Ramos (cell line): ENCODE results near the gene ERC2.
"Not testable (repeated sequence)": the region's sequence is repeated elsewhere in the genome, so short reads cannot be mapped to it uniquely, and the experiment has no call there.

Experiments used
- in situ Hi-C: fragments of 300-500 bp; cut with MboI; formaldehyde crosslinking; loops from one replicate; pipeline ENCODE4 v1.14.3; 2022; ENCODE audit warnings: low sequenced_read_pairs; ENCODE audit not compliant: unreplicated experiment

The ERC2 gene

DNA sequence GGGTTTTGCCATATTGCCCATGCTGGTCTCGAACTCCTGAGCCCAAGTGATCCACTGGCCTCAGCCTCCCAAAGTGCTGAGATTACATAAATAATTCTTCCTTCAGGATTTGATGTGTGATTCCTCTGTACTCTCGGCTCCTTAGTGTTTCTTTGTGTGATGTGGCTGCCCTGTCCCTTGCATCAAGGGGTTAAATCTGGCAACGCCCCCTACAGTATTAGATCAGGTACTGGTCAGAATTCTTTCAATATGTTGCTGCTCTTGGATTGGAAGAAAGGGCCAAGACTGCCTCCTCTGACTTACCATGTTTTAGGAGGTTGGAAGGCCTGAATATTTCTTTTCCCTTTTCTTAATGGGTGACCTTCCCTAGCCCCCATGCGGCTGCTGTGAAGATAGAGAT lies 590.6 kb downstream of the ERC2 start:
- in situ Hi-C loops: no loop called here

DNA sequence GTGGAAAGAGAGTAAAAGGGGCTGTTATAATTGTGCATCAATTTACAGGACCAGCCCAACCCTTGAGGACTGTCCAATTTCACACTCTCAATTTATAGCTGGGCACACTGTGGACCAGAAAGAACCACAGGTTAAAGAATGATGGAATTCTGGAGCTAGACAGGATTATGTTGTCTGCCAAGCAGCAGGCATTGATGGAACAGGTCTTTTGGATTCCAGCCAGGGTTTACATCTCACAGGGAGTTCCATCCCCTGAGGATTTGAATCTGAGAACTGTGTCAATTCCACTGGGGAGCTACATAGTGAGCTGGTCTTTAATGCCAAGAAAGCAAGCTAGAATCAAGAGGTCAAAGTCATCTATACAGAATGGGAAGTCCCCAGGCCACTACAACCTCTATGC lies 591.7 kb downstream of the ERC2 start:
- in situ Hi-C loops: no loop called here

DNA sequence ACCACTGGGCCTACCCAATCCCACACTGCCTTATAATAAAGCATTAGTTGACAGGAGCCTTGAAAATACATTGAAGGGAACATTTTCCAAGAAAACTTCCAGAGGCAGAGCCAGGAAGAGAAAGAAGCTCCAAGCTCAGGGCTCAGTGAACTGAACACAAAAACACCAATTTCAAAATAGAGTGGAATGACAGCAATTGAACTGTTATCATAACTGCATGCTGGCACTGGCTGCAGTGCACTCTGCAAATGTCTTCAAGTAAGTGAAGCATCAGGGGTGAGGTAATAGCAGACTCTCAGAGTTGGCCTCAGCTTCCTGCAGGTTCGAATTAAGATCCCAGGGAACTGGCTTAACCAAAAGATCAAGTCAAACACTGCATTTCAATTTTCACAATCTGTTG lies 593.2 kb downstream of the ERC2 start:
- in situ Hi-C loops: no loop called here

DNA sequence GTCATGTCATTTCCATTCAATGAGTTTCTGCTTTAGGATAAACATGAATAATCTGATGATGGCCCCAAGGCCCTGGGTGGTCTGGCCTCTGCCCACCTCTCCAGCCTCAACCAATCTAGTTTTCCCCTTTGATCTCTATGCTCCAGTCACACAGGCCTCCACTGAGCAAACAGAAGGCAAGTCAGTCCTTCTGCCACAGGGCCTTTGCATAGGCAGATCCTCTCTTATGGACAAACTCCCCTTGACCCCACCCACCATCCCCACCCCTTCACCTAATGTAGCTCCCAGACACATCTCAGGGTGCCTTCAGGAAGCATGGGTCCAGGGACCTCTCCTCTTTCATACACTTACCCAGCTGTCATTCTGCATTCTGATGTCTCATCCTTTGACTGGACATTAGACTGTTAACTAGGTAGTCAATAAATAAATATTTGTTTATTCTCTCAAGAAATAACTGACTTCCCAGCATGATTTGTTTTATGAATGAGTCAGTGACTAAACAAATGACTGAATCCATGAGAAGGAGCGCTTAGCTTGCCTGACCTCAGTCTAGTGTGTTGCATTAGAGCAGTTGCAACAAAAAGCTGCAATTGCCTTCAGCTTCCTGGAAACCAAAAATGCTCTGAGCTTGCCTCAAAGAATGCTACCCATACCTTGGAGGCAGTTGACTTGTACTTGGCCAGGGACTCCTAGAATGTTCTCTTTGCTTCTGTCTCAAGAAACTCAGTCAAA lies 594.6 kb downstream of the ERC2 start:
- in situ Hi-C loops: no loop called here

DNA sequence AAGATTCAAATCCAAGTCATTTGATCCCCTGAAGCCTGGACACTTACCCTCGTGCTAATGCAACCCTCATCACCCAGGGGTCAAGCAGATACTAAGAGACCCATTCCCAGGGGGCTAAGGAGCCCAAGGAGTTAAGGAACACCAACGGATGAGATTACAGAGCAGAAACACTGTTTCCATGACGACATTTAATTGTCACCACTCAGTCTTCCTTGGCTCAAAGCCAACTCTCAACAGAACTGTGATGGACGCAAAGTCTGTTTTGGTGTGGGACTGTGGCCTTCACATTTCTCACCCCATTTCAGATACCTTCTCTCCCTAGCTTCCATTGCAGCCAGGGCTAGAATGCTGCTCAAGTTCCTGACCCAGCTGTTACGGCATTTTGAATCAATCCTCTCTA lies 597.7 kb downstream of the ERC2 start:
- in situ Hi-C loops: no loop called here

DNA sequence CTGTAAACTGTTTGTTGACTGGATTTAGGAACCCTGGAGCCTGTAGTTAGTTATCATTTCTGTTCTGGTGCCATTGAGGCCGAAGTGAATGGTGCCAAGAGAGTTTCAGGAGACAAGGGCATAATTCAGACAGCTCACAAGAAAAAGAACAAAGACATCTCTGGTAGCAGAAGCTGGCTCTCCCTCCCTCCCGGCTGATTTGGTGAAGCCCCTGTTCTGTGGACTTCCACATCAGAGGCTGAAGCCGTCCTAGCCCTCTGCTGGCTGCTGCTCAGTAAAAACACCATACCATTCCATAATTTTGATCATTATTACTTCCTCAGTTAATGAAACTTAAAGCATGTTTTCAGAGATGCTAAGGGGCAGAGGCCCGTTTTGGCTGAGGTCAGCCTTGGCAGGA lies 599.9 kb downstream of the ERC2 start:
- in situ Hi-C loops: no loop called here

DNA sequence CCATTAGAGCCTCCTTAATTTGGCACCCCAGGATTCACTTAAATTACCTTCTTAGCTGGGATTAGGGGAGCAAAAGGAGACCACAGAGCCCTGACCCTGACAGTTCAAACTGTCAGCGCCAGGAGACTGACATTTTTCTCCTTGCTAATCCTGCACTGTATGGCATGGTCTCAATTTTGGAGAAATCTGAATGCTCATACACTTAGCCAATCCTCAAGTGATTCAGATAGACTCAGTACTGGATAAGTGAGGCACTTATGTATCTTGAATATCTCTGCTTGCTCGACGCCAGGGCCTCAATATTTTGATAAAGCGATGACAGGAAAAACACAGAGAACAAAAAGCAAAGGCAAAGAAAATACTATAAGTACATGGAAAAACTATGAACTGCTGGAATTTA lies 605.2 kb downstream of the ERC2 start:
- in situ Hi-C loops: no loop called here

DNA sequence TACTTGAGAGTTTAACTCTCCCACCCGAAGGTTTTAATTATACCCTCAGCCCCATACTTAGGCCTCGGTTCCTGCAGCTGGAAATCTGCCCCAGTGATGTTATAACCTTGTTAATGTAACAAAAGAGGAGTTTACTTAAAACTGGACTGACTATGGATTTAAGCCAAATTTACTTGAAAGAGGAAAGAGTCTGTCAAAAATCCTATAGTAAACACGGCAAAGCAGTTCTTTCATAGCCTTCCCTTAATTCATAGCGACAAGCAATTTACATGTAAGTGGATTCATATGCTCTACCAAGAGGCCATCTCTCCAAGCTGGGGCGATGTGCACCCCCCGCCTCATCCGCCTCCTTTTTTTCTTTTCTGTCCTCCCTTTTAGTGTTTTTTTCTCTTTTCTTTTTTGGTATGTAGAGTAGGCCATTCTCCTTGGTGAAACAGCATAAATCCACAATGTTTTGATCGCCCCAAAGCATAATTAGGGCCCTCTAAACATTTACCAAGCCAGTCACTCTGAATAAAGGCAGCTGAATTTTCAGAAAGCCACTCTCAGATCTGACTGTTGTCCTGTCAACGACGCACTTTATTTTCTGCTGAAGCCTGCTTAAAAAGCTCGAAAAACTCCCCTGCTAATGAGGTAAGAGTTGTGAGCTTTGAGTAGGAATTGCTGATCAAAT lies 608.1 kb downstream of the ERC2 start:
- in situ Hi-C loops: no loop called here

DNA sequence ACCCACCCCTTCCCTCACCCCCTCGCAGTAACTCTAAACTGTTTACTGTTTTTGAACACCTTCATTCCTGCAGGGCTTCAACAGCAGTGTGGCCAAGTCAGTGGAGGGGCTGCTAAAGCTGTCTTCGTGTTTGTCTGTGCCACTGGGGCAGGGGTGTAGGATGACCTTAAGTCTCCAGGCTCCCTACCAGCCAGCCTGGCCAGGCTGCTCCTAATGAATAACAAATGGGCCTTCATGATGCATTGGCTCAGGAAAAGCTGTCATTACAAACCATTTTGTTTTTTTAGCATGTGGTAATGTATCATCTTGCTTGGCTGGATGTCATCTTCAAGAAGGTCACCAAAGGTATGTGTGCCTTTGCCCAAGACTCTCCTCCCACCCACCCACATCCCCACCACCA lies 609.0 kb downstream of the ERC2 start:
- in situ Hi-C loops: no loop called here

DNA sequence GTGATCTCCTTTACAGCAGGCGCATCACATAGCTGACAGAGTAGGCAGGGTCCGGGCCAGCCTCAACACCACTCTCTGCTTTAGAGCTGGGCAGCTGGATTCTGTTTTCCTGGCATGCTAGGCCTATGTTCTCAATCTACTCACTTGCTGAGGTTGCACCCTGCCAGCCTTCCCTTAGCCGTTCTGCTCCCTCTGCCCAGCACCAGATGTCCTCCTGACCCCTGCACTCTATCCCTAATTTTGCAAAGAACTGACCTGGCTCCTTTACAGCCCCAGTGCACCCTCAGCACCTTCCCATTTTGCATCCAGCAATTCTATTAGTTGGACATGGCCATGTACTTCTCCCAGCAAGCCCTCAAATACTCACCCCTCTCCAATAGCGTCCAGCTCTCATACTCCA lies 609.5 kb downstream of the ERC2 start:
- in situ Hi-C loops: no loop called here

DNA sequence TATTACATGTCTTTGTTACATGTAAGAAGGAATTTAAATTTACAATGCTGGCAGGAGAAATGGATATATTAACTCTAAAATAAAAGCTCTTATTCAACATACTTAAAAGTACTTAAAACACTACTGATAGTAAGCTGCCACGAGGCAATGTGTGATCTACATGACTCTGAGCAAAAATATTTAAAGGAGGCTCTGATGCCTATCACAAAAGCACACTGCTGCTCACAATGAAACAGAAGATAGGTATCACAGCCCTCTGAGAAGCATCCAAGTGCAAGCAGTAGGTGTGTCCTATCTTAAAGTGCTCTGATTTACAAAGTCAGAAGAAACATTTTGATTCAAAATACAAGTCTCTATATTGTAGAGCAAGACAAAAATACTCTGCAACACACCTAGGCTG lies 610.0 kb downstream of the ERC2 start:
- in situ Hi-C loops: no loop called here

DNA sequence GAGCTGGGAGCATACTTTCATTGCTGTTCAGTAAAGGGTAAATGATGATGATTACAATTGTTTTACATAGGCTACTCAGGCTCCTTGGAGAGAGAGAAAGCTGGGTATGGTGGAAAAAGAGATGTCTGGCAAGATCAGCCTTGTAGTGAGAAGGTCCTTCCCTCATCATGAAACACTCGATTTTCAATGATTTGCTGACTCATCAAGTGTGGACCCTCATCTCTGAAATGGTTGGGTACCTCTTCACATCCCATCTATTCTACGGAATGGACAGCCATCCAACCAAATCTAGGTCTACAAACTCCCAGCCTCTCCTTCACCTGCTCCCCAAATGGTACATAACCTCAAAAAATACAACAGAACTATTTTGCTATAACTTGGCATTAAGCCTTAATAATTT lies 610.6 kb downstream of the ERC2 start:
- in situ Hi-C loops: no loop called here

DNA sequence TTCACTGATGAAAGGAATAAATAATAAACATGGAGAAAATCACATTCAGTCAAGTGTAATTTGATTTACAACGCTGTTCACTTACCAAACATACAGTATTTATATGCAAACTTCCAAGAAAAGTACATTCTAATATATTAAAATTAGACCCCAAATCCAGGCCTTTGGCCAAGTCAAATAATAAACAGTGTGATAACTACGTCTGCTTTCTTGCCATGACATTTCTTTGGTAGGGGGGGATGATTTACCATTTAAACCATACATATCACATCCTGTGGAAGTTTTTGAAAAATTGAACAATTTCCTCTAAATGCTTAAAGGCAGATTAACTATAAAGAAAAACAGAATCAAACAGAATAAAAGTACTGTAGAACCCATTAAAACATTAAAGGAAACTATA lies 613.0 kb downstream of the ERC2 start:
- in situ Hi-C loops: no loop called here

DNA sequence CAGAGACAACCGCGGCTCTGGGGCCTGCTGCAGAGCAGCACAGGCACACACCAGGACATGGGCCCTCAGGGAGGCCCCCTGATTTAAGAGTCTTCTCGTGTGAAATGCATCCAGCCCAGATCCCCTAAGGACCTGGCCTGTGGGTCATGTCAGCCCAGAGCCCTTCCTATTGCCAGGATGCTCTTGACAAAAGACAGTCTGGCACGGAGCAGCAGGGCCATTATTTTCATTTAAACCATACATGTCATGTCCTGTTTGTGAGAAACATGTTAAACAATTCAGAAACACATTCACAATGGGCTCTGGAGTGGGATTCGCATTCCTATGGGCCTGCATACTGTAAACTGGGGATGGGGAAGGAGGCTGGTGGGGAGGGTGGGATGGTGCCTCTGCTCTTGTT lies 613.8 kb downstream of the ERC2 start:
- in situ Hi-C loops: no loop called here

DNA sequence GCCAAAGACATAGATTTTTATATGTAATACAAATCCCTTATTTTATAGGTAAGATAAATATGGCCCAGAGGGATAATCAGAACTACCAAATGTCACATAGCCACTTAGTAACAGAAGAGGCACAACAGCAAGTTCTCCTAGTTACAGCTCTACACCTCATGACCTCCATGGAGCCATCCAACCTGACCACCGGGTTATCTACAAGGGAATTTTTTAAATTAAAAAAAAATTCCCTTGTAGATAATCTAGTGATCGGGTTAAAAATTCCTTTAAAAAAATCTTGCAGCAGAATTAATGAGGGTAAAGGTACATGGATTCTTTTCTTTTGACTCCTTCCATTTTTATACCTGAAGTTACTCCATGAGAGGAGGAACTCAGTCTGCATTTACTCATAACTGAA lies 615.9 kb downstream of the ERC2 start:
- in situ Hi-C loops: no loop called here

DNA sequence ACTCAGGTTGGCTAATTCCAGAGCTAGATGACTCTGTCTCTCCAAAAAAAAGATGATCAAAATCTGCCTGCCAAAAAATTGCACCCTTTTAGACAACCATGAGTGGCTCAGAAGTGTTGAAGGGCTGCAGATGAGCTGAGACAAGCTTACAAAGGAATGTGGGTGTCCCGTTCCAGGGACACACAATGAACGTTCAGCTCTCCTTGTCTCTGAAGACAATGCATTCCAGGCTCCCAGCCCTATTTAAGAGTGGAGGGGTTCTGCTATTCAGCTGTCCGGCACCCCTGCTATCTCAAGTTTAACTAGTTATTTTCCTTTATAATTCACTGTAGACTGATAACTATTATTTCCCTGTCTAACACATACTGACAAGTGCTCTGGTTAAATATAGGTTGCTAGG lies 626.1 kb downstream of the ERC2 start:
- in situ Hi-C loops: no loop called here

DNA sequence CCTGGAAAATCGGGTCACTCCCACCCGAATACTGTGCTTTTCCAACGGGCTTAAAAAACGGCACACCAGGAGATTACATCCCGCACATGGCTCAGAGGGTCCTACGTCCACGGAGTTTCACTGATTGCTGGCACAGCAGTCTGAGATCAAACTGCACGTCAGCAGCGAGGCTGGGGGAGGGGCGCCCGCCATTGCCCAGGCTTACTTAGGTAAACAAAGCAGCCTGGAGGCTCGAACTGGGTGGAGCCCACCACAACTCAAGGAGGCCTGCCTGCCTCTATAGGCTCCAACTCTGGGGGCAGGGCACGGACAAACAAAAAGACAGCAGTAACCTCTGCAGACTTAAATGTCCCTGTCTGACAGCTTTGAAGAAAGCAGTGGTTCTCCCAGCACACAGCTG lies 636.4 kb downstream of the ERC2 start:
- in situ Hi-C loops: not testable (repeated sequence)

DNA sequence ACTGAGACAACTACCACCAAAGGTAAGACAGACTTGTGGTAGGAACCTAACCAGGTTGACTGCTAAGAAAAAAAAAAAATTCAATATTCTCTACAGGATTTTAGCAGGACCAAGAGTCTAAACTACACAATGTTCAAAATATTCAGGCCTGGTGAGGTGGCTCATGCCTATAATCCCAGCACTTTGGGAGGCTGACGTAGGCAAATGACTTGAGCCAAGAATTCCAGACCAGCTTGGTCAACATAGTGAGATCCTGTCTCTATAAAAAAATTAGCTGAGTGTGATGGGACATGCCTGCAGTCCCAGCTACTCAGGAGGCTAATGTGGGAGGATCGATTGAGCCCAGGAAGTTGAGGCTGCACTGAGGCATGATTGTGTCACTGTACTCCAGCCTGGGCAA lies 639.6 kb downstream of the ERC2 start:
- in situ Hi-C loops: no loop called here

DNA sequence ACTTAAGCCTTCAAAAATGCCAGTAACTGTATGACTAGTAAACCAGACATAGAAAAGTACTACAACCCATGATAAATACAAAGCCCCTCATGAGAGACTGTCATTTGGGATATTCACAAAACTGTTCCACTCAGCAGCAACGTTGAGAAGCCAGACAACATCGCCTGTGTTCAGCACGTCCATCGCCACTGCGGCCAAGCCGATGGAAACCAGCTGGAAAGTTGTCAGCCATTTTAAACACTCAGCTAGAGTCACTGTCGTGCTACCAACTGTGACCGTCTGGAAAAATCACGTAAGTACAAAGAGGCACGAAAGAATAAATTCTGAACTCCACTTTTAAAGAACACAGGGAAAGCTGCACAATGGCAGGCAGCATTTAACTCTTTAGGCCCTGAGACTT lies 640.5 kb downstream of the ERC2 start:
- in situ Hi-C loops: no loop called here

DNA sequence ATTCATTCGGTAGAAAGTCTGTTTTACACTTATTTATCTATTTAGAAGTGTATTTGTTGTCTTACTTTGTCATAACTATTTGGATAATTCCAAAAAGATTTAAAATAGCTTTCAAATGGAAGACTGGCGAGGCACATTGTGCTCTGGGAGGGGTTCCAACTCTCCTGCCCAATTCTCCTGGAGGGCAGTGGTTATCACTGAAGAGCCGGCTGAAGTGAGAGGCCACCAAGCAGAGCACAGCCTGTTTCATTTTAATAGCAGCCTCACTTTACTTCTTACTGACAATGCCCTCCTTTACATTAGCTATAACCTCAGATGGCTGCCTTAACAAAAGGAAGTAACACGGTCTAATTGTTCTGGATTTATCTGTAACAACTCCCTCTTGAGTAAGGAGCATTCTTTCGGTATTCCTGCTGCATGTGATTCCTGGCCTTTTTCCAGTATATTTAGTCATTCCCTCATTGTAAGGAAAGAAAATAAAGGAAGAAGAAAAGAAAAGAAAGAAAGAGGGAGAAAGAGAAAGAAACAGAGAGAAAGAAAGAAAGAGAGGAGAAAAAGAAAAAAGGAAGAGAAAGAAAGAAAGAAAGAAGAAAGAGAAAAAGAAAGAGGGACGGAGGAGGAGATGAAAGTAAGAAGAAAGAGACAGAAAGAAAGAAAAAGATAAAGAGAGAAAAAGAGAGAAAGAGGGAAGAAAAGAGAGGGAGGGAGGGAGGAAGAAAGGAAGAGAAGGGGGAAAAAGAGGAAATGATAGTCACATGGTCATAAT lies 641.4 kb downstream of the ERC2 start:
- in situ Hi-C loops: no loop called here

DNA sequence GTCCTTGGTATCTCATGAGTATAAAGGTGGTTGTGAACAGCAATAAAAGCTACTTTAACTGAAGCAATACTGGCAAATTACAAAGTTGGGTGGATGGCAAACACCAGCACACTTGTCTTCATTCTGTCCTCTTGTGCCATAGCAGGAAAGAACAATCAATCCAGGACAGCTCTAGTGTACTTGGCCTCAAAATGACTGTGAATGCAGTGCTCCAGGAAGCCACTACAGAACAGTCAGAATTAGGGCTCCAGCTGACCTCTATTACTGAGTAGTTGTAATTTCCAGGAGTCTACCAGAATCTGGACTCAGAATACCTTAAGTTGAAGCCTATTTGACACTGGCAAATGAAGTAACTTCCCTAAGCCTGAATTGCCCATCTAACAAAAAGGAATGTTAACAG lies 642.2 kb downstream of the ERC2 start:
- in situ Hi-C loops: no loop called here

DNA sequence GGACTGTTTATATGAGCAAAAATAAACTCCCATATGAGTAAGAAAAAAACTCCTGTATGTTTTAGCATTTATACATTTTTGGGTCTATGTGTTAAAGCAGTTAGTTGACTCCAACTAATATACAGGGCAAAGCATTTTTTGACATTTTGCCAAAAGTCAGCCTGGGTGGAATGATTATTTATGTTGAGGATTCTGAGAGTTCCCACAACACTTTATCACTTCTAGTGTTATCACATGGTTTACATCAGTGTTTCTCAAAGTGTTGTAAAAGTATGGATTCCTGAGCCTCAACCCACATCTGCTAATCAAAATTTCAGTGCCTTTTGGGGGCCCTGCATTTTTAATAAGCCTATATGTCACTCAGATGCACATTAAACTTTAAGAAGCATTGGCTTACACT lies 643.9 kb downstream of the ERC2 start:
- in situ Hi-C loops: no loop called here
